SK-N-SH (cell line): ENCODE measurements around the gene RSU1. TPM values are rescaled to one million over a fixed set of nuclear protein-coding genes. Genes with fewer than 3 reads are reported as not detected.

Experiments
- CTCF ChIA-PET: fragments of 300-600, 350-600 bp; formaldehyde crosslinking; extraction: SDS; loops from one replicate; lab custom pipeline; 2021; lab: Yijun Ruan, JAX
- POLR2A ChIA-PET: fragments of 350-600 bp; sonication (Branson Sonifier 250); formaldehyde crosslinking; extraction: SDS; loops from one replicate; lab custom pipeline; 2020; ENCODE audit warnings: antibody characterized with exemption, inconsistent platforms; lab: Yijun Ruan, JAX
- DNase-seq: peaks from one replicate; pipeline ENCODE4 v3.0.0; 2012
- H2AFZ ChIP-seq: fragments of 200-600 bp; sonication (generic); 2 replicates; pipeline ENCODE4 v1.8.1; 2016; ENCODE audit warnings: antibody characterized with exemption, mild to moderate bottlenecking, low read depth
- H3F3A ChIP-seq: fragments of 200-600 bp; sonication (generic); replicated peaks from 2 replicates; pipeline ENCODE3; 2016; ENCODE audit warnings: antibody characterized with exemption, mild to moderate bottlenecking; ENCODE audit not compliant: insufficient read depth
- H3K27ac ChIP-seq, 2 experiments: fragments of 200-500 bp in 1 of 2; fragments of 200-600 bp in 1 of 2; sonication (Bioruptor generic) in 1 of 2; sonication (generic), shearing (Covaris generic) in 1 of 2; 2 replicates each; pipeline versions ENCODE4 v1.5.1 to v1.6.1; 2014 to 2016; ENCODE audit warnings: low read depth in 2 of 2, inconsistent platforms in 1 of 2, low read length in 1 of 2, mild to moderate bottlenecking in 1 of 2, mixed read lengths in 1 of 2
- H3K27me3 ChIP-seq: fragments of 200-600 bp; sonication (generic), shearing (Covaris generic); 2 replicates; pipeline ENCODE4 v1.6.1; 2016; ENCODE audit warnings: mixed run types; ENCODE audit not compliant: insufficient read depth
- H3K36me3 ChIP-seq, 2 experiments: fragments of 200-500 bp in 1 of 2; fragments of 200-600 bp in 1 of 2; sonication (Bioruptor generic) in 1 of 2; sonication (generic) in 1 of 2; replicated peaks in 1 of 2; 2 replicates each; pipeline versions ENCODE3 to v1.5.1; 2014 to 2016; ENCODE audit warnings: low read length in 1 of 2, mild to moderate bottlenecking in 1 of 2; ENCODE audit not compliant: insufficient read depth in 2 of 2, control insufficient read depth in 1 of 2
- H3K4me1 ChIP-seq, 2 experiments: fragments of 200-500 bp in 1 of 2; fragments of 200-600 bp in 1 of 2; sonication (Bioruptor generic) in 1 of 2; sonication (generic), shearing (Covaris generic) in 1 of 2; 2 replicates each; pipeline versions ENCODE4 v1.5.1 to v1.6.1; 2014 to 2016; ENCODE audit warnings: low read depth in 1 of 2, low read length in 1 of 2, mixed run types in 1 of 2; ENCODE audit not compliant: insufficient read depth in 2 of 2, control insufficient read depth in 1 of 2
- H3K4me2 ChIP-seq: fragments of 200-600 bp; sonication (generic), shearing (Covaris generic); 2 replicates; pipeline ENCODE4 v1.6.1; 2017; ENCODE audit warnings: mixed run types
- H3K4me3 ChIP-seq, 2 experiments: fragments of 200-500 bp in 1 of 2; fragments of 200-600 bp in 1 of 2; sonication (Bioruptor generic) in 1 of 2; sonication (generic), shearing (Covaris generic) in 1 of 2; 2 replicates each; pipeline versions ENCODE4 v1.5.1 to v1.8.1; 2014 to 2016; ENCODE audit warnings: low read depth in 2 of 2, inconsistent platforms in 1 of 2, low read length in 1 of 2, mild to moderate bottlenecking in 1 of 2, mixed read lengths in 1 of 2, moderate library complexity in 1 of 2
- H3K79me2 ChIP-seq: fragments of 200-600 bp; sonication (generic); 2 replicates; pipeline ENCODE4 v1.8.1; 2017; ENCODE audit warnings: mild to moderate bottlenecking; ENCODE audit not compliant: insufficient read depth
- H3K9ac ChIP-seq: fragments of 200-600 bp; sonication (generic); 2 replicates; pipeline ENCODE4 v1.6.1; 2017; ENCODE audit warnings: mixed run types
- H3K9me2 ChIP-seq: fragments of 200-600 bp; sonication (generic); 2 replicates; pipeline ENCODE4 v1.6.1; 2017; ENCODE audit warnings: mixed run types
- H3K9me3 ChIP-seq: fragments of 200-600 bp; sonication (generic); 2 replicates; pipeline ENCODE4 v1.6.1; 2017; ENCODE audit warnings: mixed run types, mild to moderate bottlenecking, moderate library complexity
- H4K20me1 ChIP-seq: fragments of 200-600 bp; sonication (generic); 2 replicates; pipeline ENCODE4 v1.6.1; 2017; ENCODE audit warnings: mild to moderate bottlenecking, mixed run types; ENCODE audit not compliant: insufficient read depth
- ELF1 ChIP-seq: IDR thresholded peaks from 2 replicates; pipeline ENCODE4 v1.4.0; 2012
- FOSL2 ChIP-seq: IDR thresholded peaks from 2 replicates; pipeline ENCODE4 v1.4.0; 2012; ENCODE audit warnings: low read depth, mild to moderate bottlenecking, moderate library complexity, borderline replicate concordance
- FOXJ3 ChIP-seq: sonication (generic); formaldehyde crosslinking; IDR thresholded peaks from 2 replicates; pipeline ENCODE4 v1.5.1; 2020; ENCODE audit warnings: mild to moderate bottlenecking, missing genetic modification reagents
- GABPA ChIP-seq: IDR thresholded peaks from 2 replicates; pipeline ENCODE4 v1.4.0; 2012; ENCODE audit warnings: low read depth, mild to moderate bottlenecking
- GATA2 ChIP-seq: sonication (generic); formaldehyde crosslinking; IDR thresholded peaks from 2 replicates; pipeline ENCODE4 v1.5.0; 2020; ENCODE audit warnings: mild to moderate bottlenecking, missing genetic modification reagents
- JUND ChIP-seq: IDR thresholded peaks from 2 replicates; pipeline ENCODE4 v1.4.0; 2012
- NFIC ChIP-seq: IDR thresholded peaks from 2 replicates; pipeline ENCODE4 v1.4.0; 2012; ENCODE audit warnings: borderline replicate concordance
- POLR2AphosphoS5 ChIP-seq: IDR thresholded peaks from 2 replicates; pipeline ENCODE4 v1.6.1; 2012; ENCODE audit warnings: low read depth, low read length
- RAD21 ChIP-seq: IDR thresholded peaks from 2 replicates; pipeline ENCODE4 v1.6.1; 2012; ENCODE audit warnings: mild to moderate bottlenecking, low read length
- RXRA ChIP-seq: IDR thresholded peaks from 2 replicates; pipeline ENCODE4 v1.4.0; 2012; ENCODE audit warnings: low read depth, mild to moderate bottlenecking, borderline replicate concordance
- TAF1 ChIP-seq: IDR thresholded peaks from 2 replicates; pipeline ENCODE4 v1.6.1; 2012; ENCODE audit warnings: low read depth, mild to moderate bottlenecking, low read length, moderate library complexity, borderline replicate concordance
- TCF12 ChIP-seq: IDR thresholded peaks from 2 replicates; pipeline ENCODE4 v1.4.0; 2012
- YY1 ChIP-seq: IDR thresholded peaks from 2 replicates; pipeline ENCODE4 v1.4.0; 2012; ENCODE audit warnings: low read depth, mild to moderate bottlenecking
- WGBS: methylation state at CpG from one replicate; pipeline ENCODE4 v1.1.6; 2017; ENCODE audit warnings: low lambda C conversion rate; 5-methylcytosine and 5-hydroxymethylcytosine counted together
- polyA plus RNA-seq, 3 experiments: library from polyadenylated mRNA; depleted of rRNA; stranded (reverse); fragments of >200 nt; gene quantifications; 2 replicates each; pipeline ENCODE4 v1.2.3, GENCODE V29; 2012
- TF ChIP-seq, protein P1 (sequence below): IDR thresholded peaks from 2 replicates; pipeline ENCODE4 v1.6.1; 2012; ENCODE audit warnings: mild to moderate bottlenecking, low read depth, low read length, moderate library complexity
- TF ChIP-seq, protein P2 (sequence below): IDR thresholded peaks from 2 replicates; pipeline ENCODE4 v1.4.0; 2012; ENCODE audit warnings: low read depth, borderline replicate concordance

RSU1 gene
- polyA plus RNA-seq, 1 of the 3 experiments (the other 2 are of a cell fraction), result 59.8 TPM

DNA sequence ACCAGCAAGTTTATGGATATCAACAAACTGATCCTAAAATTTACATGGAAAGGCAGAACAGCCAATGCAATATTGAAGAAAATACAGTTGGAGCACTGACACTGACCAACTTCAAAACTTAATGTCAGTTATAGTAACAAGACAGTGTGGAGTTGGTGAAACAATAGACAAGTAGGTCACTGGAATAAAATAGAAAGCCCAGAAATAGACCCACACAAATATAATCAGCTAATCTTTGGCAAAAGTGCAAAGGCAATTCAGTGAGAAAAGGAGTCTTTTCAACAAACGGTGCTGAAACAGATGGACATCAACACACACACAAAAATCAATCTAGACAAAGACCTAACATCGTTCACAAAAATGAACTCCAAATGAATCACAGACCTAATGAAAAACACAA lies 13.8 kb downstream of the RSU1 start (continued):
- TF ChIP-seq, protein P1, sequence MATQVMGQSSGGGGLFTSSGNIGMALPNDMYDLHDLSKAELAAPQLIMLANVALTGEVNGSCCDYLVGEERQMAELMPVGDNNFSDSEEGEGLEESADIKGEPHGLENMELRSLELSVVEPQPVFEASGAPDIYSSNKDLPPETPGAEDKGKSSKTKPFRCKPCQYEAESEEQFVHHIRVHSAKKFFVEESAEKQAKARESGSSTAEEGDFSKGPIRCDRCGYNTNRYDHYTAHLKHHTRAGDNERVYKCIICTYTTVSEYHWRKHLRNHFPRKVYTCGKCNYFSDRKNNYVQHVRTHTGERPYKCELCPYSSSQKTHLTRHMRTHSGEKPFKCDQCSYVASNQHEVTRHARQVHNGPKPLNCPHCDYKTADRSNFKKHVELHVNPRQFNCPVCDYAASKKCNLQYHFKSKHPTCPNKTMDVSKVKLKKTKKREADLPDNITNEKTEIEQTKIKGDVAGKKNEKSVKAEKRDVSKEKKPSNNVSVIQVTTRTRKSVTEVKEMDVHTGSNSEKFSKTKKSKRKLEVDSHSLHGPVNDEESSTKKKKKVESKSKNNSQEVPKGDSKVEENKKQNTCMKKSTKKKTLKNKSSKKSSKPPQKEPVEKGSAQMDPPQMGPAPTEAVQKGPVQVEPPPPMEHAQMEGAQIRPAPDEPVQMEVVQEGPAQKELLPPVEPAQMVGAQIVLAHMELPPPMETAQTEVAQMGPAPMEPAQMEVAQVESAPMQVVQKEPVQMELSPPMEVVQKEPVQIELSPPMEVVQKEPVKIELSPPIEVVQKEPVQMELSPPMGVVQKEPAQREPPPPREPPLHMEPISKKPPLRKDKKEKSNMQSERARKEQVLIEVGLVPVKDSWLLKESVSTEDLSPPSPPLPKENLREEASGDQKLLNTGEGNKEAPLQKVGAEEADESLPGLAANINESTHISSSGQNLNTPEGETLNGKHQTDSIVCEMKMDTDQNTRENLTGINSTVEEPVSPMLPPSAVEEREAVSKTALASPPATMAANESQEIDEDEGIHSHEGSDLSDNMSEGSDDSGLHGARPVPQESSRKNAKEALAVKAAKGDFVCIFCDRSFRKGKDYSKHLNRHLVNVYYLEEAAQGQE, result no peak
- TF ChIP-seq GABPA (no peak), POLR2AphosphoS5 (no peak), JUND (no peak), FOXJ3 (CRISPR knock-in tag) (no peak)

DNA sequence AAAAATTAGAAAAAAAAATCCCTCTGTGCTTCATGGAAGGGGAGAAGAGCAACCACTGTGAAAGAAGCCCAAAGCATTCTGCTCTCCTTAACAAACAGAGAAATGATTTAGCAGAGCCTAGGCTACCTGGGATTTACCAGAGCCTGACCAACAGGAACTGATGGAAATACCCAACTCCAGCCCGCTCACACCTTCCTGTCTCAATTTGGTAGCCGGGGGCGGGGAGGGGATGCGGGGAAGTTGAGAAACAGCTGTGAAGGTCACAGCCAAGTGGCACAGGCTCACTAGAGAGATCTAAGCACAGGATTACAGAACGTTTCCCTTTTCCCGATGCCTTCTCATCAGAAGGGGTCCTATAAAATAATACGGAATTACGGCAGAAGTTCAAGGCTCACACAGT lies 17.6 kb downstream of the RSU1 start:
- H4K20me1 ChIP-seq, result no peaks in the 10 kb centered on the region
- peaks cover 9% of the 10 kb centered on the region for H3F3A ChIP-seq
- no peak overlapping the region for H3K4me3 ChIP-seq
- H3K27me3 ChIP-seq, result no peaks in the 10 kb centered on the region
- TF ChIP-seq POLR2AphosphoS5, result no peak
- TF ChIP-seq, protein P2, sequence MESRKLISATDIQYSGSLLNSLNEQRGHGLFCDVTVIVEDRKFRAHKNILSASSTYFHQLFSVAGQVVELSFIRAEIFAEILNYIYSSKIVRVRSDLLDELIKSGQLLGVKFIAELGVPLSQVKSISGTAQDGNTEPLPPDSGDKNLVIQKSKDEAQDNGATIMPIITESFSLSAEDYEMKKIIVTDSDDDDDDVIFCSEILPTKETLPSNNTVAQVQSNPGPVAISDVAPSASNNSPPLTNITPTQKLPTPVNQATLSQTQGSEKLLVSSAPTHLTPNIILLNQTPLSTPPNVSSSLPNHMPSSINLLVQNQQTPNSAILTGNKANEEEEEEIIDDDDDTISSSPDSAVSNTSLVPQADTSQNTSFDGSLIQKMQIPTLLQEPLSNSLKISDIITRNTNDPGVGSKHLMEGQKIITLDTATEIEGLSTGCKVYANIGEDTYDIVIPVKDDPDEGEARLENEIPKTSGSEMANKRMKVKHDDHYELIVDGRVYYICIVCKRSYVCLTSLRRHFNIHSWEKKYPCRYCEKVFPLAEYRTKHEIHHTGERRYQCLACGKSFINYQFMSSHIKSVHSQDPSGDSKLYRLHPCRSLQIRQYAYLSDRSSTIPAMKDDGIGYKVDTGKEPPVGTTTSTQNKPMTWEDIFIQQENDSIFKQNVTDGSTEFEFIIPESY, result no peak
- no peak for TF ChIP-seq RAD21
- no peak for TF ChIP-seq GATA2 (CRISPR knock-in tag)
- no peak for TF ChIP-seq ELF1
- no peak for TF ChIP-seq YY1
- TF ChIP-seq TCF12, result no peak
- no peak for TF ChIP-seq FOSL2
- no peak overlapping the region for H3K27ac ChIP-seq
- no peaks in the 10 kb centered on the region for H3K9me2 ChIP-seq
- no peaks in the 10 kb centered on the region for H3K4me1 ChIP-seq
- CTCF ChIA-PET, result no interaction called here
- no peak overlapping the region for H3K9ac ChIP-seq
- no peaks in the 10 kb centered on the region for H3K9me3 ChIP-seq
- POLR2A ChIA-PET, result no interaction called here
- WGBS, result 99% methylated on average over 8 of the region's 8 CpGs
- no peak for DNase-seq
- peaks cover 87% of the 10 kb centered on the region for H3K79me2 ChIP-seq
- peaks cover 0 to 20% of the 10 kb centered on the region in 2 experiments for H3K36me3 ChIP-seq
- no peak overlapping the region for H3K4me2 ChIP-seq
- H2AFZ ChIP-seq, result no peak overlapping the region

DNA sequence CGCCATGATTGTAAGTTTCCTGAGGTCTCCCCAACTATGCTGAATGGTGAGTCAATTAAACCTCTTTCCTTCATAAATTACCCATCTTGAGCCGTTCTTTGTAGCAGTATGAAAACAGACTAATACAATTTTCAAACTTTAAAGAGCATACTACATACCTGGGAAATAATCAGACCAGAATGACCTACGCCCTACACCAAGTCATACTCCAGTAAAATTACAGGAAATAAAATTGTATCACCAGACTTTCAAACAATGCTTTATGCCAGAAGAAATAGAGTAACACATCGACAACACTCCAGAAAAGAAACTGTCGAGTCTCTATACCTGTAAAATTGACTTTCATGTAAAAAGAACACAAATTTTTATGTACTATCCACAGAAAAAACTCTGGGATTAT lies 18.7 kb downstream of the RSU1 start:
- H3K4me3 ChIP-seq, result no peak overlapping the region
- peaks cover 83% of the 10 kb centered on the region for H3K79me2 ChIP-seq
- 95% methylated on average over 5 of the region's 5 CpGs for WGBS
- H4K20me1 ChIP-seq, result no peaks in the 10 kb centered on the region
- H3K4me2 ChIP-seq, result no peak overlapping the region
- H2AFZ ChIP-seq, result no peak overlapping the region
- DNase-seq, result no peak
- H3K9me3 ChIP-seq, result no peaks in the 10 kb centered on the region
- H3K4me1 ChIP-seq, result no peaks in the 10 kb centered on the region
- TF ChIP-seq RXRA, result no peak
- no peak for TF ChIP-seq FOSL2
- no peak for TF ChIP-seq TAF1
- no peak for TF ChIP-seq NFIC
- POLR2A ChIA-PET, result no interaction called here
- no peak overlapping the region for H3K9ac ChIP-seq
- H3K27me3 ChIP-seq, result no peaks in the 10 kb centered on the region
- H3F3A ChIP-seq, result peaks cover under 1% of the 10 kb centered on the region
- H3K36me3 ChIP-seq, result peaks cover 0 to 15% of the 10 kb centered on the region in 2 experiments
- no peak overlapping the region for H3K27ac ChIP-seq
- no peaks in the 10 kb centered on the region for H3K9me2 ChIP-seq
- CTCF ChIA-PET, result no interaction called here
